Mesodermal cell (in vitro differentiated cells): ENCODE measurements around the gene ATP10A.
"Not testable (repeated sequence)": the region's sequence is repeated elsewhere in the genome, so short reads cannot be mapped to it uniquely, and the experiment has no call there.

Experiments
- H3K27ac ChIP-seq: 2 replicates; pipeline ENCODE4 v1.7.0; 2013; ENCODE audit warnings: mild to moderate bottlenecking, low read depth, low read length, moderate library complexity; ENCODE audit not compliant: severe bottlenecking
- H3K36me3 ChIP-seq: 2 replicates; pipeline ENCODE4 v1.7.1; 2013; ENCODE audit warnings: mild to moderate bottlenecking, low read length, moderate library complexity; ENCODE audit not compliant: control insufficient read depth, insufficient read depth
- H3K4me1 ChIP-seq: one replicate; pipeline ENCODE4 v1.7.1; 2013; ENCODE audit warnings: mild to moderate bottlenecking, low read length; ENCODE audit not compliant: insufficient read depth, control insufficient read depth, poor library complexity, severe bottlenecking
- H3K4me3 ChIP-seq: 2 replicates; pipeline ENCODE4 v1.7.0; 2013; ENCODE audit warnings: low read length, control low read depth, mild to moderate bottlenecking; ENCODE audit not compliant: insufficient read depth, poor library complexity, severe bottlenecking; ENCODE audit errors: extremely low read depth
- H3K9me3 ChIP-seq: 2 replicates; pipeline ENCODE4 v1.7.1; 2013; ENCODE audit warnings: mild to moderate bottlenecking, low read length, moderate library complexity; ENCODE audit not compliant: control insufficient read depth
- WGBS, 2 experiments: methylation state at CpG; one replicate each; pipeline ENCODE4 v1.1.5; 2013; ENCODE audit warnings: missing lambda C conversion rate in 2 of 2; ENCODE audit not compliant: insufficient coverage in 2 of 2; 5-methylcytosine and 5-hydroxymethylcytosine counted together

Gene ATP10A

GRCh38 chr15:25883463-25884259, 20.5 kb upstream of the ATP10A start:
- no peaks in the 10 kb centered on the region for H3K9me3 ChIP-seq
- H3K36me3 ChIP-seq = no peaks in the 10 kb centered on the region
- no peaks in the 10 kb centered on the region for H3K4me1 ChIP-seq
- no peak overlapping the region for H3K27ac ChIP-seq
- 100% methylated on average over 3 of the region's 6 CpGs for WGBS, 2 experiments
- no peak overlapping the region for H3K4me3 ChIP-seq

- Histone ChIP-seq H3K4me1 (no peaks in the 10 kb centered on the region), H3K27ac (no peak overlapping the region), H3K36me3 (no peaks in the 10 kb centered on the region), H3K4me3 (no peak overlapping the region), H3K9me3 (no peaks in the 10 kb centered on the region)
- 100% methylated on average over 1 of the region's 2 CpGs; no CpG with 5 or more reads in 1 of the 2 experiments for WGBS, 2 experiments
These were observed 19.3 kb upstream of the ATP10A start for GRCh38 chr15:25882466-25882865.

- not testable (repeated sequence) for H3K27ac ChIP-seq, H3K9me3 ChIP-seq, H3K4me3 ChIP-seq, H3K4me1 ChIP-seq, H3K36me3 ChIP-seq
- 73 to 90% methylated on average over 3 of the region's 6 CpGs for WGBS, 2 experiments
These were observed 17.8 kb upstream of the ATP10A start for GRCh38 chr15:25880877-25881276.

GRCh38 chr15:25880411-25880810, 17.3 kb upstream of the ATP10A start:
- Histone ChIP-seq H3K27ac (no peak overlapping the region), H3K4me1 (no peaks in the 10 kb centered on the region), H3K4me3 (no peak overlapping the region), H3K9me3 (no peaks in the 10 kb centered on the region), H3K36me3 (no peaks in the 10 kb centered on the region)
- 100% methylated on average over 1 of the region's 1 CpG for WGBS, 2 experiments

- Histone ChIP-seq H3K4me1 (no peaks in the 10 kb centered on the region), H3K9me3 (no peaks in the 10 kb centered on the region), H3K27ac (no peak overlapping the region), H3K36me3 (no peaks in the 10 kb centered on the region), H3K4me3 (no peak overlapping the region)
- WGBS, 2 experiments = 83 to 85% methylated on average over 2 of the region's 4 CpGs
These were observed 16.3 kb upstream of the ATP10A start for GRCh38 chr15:25879438-25879837.

GRCh38 chr15:25877681-25878080, 14.6 kb upstream of the ATP10A start:
- WGBS, 2 experiments = 69 to 73% methylated on average over 3 to 5 of the region's 7 CpGs
- H3K4me1 ChIP-seq = no peaks in the 10 kb centered on the region
- H3K36me3 ChIP-seq = no peaks in the 10 kb centered on the region
- H3K4me3 ChIP-seq = no peak overlapping the region
- H3K27ac ChIP-seq = no peak overlapping the region
- H3K9me3 ChIP-seq = no peaks in the 10 kb centered on the region

GRCh38 chr15:25876231-25877140, 13.4 kb upstream of the ATP10A start:
- Histone ChIP-seq H3K9me3 (no peaks in the 10 kb centered on the region), H3K36me3 (no peaks in the 10 kb centered on the region), H3K4me3 (no peak overlapping the region), H3K4me1 (no peaks in the 10 kb centered on the region), H3K27ac (no peak overlapping the region)
- 75 to 92% methylated on average over 15 to 16 of the region's 18 CpGs for WGBS, 2 experiments

GRCh38 chr15:25875566-25875965, 12.4 kb upstream of the ATP10A start:
- Histone ChIP-seq H3K36me3 (no peaks in the 10 kb centered on the region), H3K4me3 (no peak overlapping the region), H3K27ac (no peak overlapping the region), H3K9me3 (no peaks in the 10 kb centered on the region), H3K4me1 (no peaks in the 10 kb centered on the region)
- 90% methylated on average over 4 of the region's 7 CpGs for WGBS, 2 experiments

GRCh38 chr15:25874379-25874778, 11.3 kb upstream of the ATP10A start:
- Histone ChIP-seq H3K4me3 (no peak overlapping the region), H3K4me1 (no peaks in the 10 kb centered on the region), H3K9me3 (no peaks in the 10 kb centered on the region), H3K27ac (no peak overlapping the region), H3K36me3 (no peaks in the 10 kb centered on the region)

- H3K4me3 ChIP-seq = no peak overlapping the region
- no peaks in the 10 kb centered on the region for H3K9me3 ChIP-seq
- H3K4me1 ChIP-seq = no peaks in the 10 kb centered on the region
- H3K36me3 ChIP-seq = no peaks in the 10 kb centered on the region
- no peak overlapping the region for H3K27ac ChIP-seq
These were observed 8.3 kb upstream of the ATP10A start for GRCh38 chr15:25871403-25871802.

- H3K36me3 ChIP-seq = no peaks in the 10 kb centered on the region
- H3K4me3 ChIP-seq = no peak overlapping the region
- H3K27ac ChIP-seq = no peak overlapping the region
- H3K4me1 ChIP-seq = no peaks in the 10 kb centered on the region
- no CpG with 5 or more reads among the region's 2 CpGs for WGBS, 2 experiments
- no peaks in the 10 kb centered on the region for H3K9me3 ChIP-seq
These were observed 7.8 kb upstream of the ATP10A start for GRCh38 chr15:25870938-25871337.
